IPS-11a (cell line): ENCODE data around the gene EHF.

Experiments used
- H3K4me3 ChIP-seq: one replicate; pipeline ENCODE4 v1.5.1; 2013; ENCODE audit warnings: low read depth, low read length, control low read depth

Gene EHF

DNA sequence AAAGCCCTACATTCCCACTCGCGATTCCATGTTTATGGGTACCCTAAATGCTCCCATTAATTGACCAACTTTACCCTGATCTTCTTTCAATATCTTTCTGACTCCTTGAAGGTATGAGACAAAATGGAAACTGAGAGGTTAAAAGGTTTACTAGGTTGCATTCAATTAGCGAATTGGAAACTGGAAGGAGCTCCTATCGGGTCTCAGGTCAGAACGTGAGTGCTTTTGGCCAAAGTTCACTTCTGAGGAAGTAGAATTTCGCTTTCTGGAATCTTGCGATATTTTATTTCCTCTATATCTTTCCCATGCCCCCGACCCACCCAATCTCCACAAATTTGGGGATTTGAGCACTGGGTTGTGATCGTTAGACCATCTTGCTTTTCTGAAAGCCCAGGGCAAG is 2.6 kb downstream of the EHF start:
- H3K4me3 ChIP-seq, result no peak overlapping the region

DNA sequence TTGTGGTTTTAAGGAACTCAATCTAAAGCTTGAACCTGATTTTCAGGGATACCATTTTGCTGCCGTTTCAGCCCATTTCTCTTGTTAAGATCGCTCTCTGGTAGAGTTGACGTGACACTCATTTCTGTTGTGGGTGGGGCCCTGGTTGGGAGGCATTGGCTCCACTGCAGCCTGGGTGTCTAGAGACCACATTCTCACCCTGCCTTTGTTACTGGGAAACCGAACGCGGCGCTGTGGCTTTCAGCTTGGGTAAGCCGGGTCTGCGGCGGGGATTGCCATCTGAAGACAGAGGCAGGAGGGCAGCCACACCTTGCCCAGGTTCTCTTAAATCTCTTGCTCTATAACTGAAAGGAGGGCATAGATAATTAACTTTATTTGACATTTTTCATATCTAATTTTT is 3.2 kb downstream of the EHF start:
- no peak overlapping the region for H3K4me3 ChIP-seq

DNA sequence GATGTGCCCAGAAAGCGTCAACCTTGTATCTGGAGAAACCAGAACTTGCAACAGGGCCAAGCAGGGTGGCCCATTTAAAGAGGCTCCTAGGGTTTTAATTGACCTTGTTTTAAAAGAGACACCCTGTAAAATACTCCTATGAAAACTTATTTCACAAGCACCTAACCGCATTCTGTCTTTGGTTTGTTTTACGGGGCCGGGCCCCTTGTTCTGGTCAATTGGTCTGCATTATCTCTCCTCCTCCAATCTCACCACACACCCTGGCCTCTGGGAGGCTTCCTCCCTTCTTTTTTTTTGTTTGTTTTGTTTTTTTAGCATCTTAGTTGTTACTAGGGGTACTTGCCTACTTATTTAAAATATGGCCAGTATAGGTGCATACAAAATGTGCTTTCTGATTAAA is 4.7 kb downstream of the EHF start:
- no peak overlapping the region for H3K4me3 ChIP-seq

GRCh38 chr11:34626393-34626792 is 5.5 kb downstream of the EHF start:
- no peak overlapping the region for H3K4me3 ChIP-seq

- H3K4me3 ChIP-seq, result no peak overlapping the region
Observed at GRCh38 chr11:34627197-34627596, 6.3 kb downstream of the EHF start.

DNA sequence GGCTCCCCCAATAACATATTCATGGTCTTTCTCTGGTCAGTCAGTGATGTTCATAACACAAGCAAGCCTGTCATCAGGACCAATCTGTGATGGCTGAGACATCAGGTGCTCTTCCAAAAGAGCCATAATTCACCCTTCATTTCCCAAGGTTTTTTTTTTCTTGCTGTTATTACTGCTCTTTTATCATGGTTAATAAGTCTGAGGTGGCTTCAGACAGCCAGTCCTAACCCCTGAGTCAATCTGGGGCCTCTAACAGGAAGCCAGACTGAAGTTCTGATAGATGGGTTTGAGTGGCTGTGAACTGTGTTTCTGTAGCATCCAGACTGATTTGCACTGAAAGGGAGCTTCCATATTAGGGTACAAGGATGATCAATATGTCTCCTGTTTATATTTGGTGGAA is 8.8 kb downstream of the EHF start:
- H3K4me3 ChIP-seq, result no peak overlapping the region

- no peak overlapping the region for H3K4me3 ChIP-seq
Observed at GRCh38 chr11:34630544-34630943, 9.7 kb downstream of the EHF start.

DNA sequence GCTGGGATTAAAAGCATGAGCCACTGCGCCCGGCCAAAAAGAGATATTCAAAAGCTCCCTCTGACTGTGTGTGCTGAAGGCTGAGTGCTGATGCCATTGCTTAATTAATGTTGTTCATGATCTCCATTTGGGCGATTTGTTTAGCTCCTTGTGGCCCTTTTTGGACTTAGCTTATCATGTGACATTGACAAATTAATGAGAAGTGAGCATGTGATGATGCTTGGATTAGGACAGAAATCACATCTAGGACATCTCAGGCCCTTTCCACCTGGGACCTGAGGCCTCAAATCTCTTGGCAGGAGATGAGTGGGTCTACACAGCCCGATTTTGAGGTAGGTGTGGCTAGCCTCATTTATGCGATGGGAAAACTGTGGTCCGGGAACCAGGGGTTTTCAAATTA is 10.4 kb downstream of the EHF start:
- H3K4me3 ChIP-seq, result no peak overlapping the region

GRCh38 chr11:34631737-34632104 is 10.8 kb downstream of the EHF start:
- H3K4me3 ChIP-seq, result no peak overlapping the region

GRCh38 chr11:34632105-34632791 is 11.4 kb downstream of the EHF start:
- H3K4me3 ChIP-seq, result no peak overlapping the region

GRCh38 chr11:34633640-34633989 is 12.7 kb downstream of the EHF start:
- no peak overlapping the region for H3K4me3 ChIP-seq

- H3K4me3 ChIP-seq, result no peak overlapping the region
Observed at GRCh38 chr11:34633990-34634693, 13.2 kb downstream of the EHF start.

DNA sequence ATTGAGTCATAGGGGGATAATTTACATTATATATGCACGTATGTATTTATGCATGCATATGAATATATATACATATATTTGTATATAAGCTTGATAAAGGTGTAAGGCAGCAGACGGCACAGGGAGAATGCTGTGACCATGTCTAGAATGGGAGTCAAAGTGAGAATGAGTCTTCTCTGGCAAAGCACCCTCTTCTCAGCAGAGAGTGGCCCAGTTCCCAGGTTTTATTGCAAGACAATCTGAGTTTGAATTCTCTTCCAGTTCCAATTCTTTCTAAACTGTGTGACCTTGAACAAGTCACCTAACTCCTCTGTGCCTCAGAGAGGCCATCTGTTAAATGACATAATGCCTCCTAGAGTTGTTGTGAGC is 13.8 kb downstream of the EHF start:
- H3K4me3 ChIP-seq, result no peak overlapping the region

- H3K4me3 ChIP-seq, result no peak overlapping the region
Observed at GRCh38 chr11:34636127-34636526, 15.2 kb downstream of the EHF start.

DNA sequence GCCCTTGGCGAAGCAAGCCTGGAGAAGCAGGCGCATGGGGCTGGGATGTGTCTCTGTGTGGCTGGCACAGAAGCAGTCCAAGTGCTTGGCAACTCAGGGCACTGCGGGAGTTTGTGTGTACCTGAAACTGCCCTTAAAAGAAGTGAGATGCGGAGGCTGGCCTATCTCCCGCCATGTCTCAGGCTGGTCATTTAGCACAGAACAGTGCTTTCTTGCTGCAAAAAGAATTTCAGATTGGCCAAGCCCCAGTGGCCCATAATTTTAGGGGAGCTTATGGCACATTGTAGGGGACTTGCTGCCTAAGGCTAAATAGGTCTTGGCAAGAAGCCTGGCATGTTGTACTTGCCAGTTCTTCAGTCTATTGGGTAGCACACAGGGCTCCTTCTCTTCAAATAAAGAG is 16.4 kb downstream of the EHF start:
- H3K4me3 ChIP-seq, result no peak overlapping the region

GRCh38 chr11:34638897-34639296 is 18.0 kb downstream of the EHF start:
- no peak overlapping the region for H3K4me3 ChIP-seq

- H3K4me3 ChIP-seq, result no peak overlapping the region
Observed at GRCh38 chr11:34639545-34639944, 18.7 kb downstream of the EHF start.

DNA sequence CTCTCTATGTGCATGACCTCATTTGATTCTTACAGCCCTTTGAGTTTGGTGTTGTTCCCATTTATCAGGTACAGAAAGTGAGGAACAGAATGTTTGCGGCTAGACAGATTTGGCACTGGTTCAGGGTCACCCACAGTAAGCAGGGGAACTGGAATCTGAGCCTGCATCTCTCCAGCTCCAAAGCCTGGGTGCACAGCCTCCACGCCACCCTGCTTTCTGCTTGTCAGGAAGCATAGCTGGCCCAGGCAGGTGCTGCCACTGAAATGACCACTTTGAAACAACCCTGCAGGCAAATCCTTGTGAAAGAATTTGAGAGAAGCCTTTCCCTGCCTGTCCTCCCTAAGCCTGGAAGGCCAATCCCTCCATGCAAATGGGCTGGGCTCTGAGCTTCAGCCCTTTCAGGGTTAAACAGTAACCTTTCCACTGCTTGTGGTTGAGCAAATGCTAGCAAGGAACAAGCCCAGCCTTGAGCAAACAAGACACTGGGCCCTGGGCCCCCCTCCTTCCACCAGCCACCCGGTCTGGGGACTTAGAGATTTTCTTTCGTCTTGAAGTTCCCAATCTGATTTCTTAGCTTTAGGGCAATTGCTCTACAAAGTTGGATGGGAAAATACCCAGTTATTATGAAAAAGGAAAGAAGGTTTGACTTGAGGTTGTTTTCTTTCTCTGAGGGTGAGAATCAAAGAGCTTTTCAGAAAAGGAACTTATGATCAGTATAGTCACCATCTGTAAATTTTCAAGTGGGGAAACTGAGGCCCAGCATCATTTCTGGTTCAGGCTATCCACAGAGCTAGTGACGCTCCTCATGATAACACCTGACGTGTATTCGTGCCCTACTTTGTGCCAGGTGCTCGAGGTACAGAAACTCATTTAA is 19.4 kb downstream of the EHF start:
- H3K4me3 ChIP-seq, result no peak overlapping the region

DNA sequence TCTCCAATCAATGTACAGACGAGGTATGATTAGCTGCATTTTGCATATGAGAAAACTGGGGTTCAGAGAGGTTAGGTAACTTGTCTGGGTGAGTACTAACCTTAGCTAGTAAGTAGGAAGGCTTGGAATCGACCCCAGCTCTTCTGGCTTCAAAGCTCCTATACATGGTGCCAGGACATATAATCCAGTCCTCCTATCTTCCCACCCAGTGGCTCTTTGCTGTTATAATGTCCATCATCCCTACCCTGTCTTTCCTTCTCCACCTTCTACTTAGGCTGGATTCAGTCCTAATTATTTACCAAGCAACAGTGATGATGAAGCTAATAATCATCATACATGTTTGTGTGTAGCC is 20.0 kb downstream of the EHF start:
- H3K4me3 ChIP-seq, result no peak overlapping the region

DNA sequence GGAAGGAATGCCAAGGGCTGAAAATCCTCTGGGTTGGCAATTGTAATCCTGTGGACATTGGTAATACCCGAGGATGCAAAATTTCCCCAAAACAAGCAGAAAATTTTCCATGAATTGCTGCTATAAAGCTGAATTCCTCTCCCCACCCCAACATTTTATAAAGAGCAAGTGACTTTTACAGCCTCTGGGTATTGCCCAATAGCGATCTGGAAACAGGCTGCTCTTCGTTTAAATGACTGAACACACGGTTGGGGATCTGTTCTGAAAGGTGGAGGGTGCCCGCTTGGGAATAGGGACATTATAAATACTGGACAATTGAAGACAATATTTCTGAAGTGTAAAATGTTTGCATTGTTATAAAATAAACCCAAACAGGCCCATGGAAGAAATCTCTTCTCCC is 20.6 kb downstream of the EHF start:
- H3K4me3 ChIP-seq, result no peak overlapping the region

GRCh38 chr11:34642001-34642554 is 21.2 kb downstream of the EHF start:
- no peak overlapping the region for H3K4me3 ChIP-seq

GRCh38 chr11:34642873-34643272 is 22.0 kb downstream of the EHF start:
- no peak overlapping the region for H3K4me3 ChIP-seq
